Right lobe of liver (tissue), 6 donors: ENCODE results near the gene PM20D2. TPM values are rescaled to one million over a fixed set of nuclear protein-coding genes. Genes with fewer than 3 reads are reported as not detected.

Experiments
- ATAC-seq, 4 donors: fragments of 200-7000 bp; cut with Tn5 transposase; one replicate each; pipeline ENCODE4 v1.9.1; 2020; ENCODE audit warnings: mild to moderate bottlenecking in 4 of 4, moderate library complexity in 4 of 4
- DNase-seq, 3 donors: peaks; one replicate each; pipeline ENCODE4 v3.0.0-alpha.2; 2020
- H3K27ac ChIP-seq, 3 donors: fragments of 200-600 bp; one replicate each; pipeline ENCODE4 v1.8.0; 2022
- H3K27me3 ChIP-seq, 2 donors: fragments of 200-600 bp; one replicate each; pipeline ENCODE4 v1.8.0; 2022
- H3K36me3 ChIP-seq, 4 donors: fragments of 200-600 bp; sonication (generic) in 1 of 4; one replicate each; pipeline versions ENCODE4 v1.5.1 to v1.8.0; 2017 to 2022; ENCODE audit warnings: control low read depth in 1 of 4
- H3K4me1 ChIP-seq, 4 donors: fragments of 200-600 bp; sonication (generic) in 1 of 4; one replicate each; pipeline versions ENCODE4 v1.5.1 to v1.8.0; 2017 to 2022; ENCODE audit warnings: control low read depth in 1 of 4
- H3K4me3 ChIP-seq, 3 donors: fragments of 200-600 bp; one replicate each; pipeline ENCODE4 v1.8.0; 2022
- H3K9me3 ChIP-seq, 4 donors: fragments of 200-600 bp; sonication (generic) in 1 of 4; one replicate each; pipeline versions ENCODE4 v1.5.1 to v1.8.0; 2017 to 2022; ENCODE audit warnings: control low read depth in 1 of 4
- CTCF ChIP-seq, 4 donors: fragments of 200-600 bp in 3 of 4; fragments of 450-650 bp in 1 of 4; IDR thresholded peaks; one replicate each; pipeline versions ENCODE4 v1.5.1 to v1.8.0; 2016 to 2022; ENCODE audit warnings: antibody characterized with exemption in 4 of 4, mild to moderate bottlenecking in 2 of 4
- POLR2A ChIP-seq: fragments of 450-650 bp; IDR thresholded peaks from one replicate; pipeline ENCODE4 v1.6.1; 2017; ENCODE audit warnings: antibody characterized with exemption, mild to moderate bottlenecking
- WGBS: methylation state at CpG from one replicate; pipeline ENCODE4 v1.1.6; 2018; ENCODE audit warnings: low coverage, low lambda C conversion rate; ENCODE audit not compliant: insufficient coverage; ENCODE audit errors: missing lambda C conversion rate; 5-methylcytosine and 5-hydroxymethylcytosine counted together
- intact Hi-C, 2 donors: fragments of 100-400 bp; cut with DNase I; formaldehyde crosslinking; loops; one replicate each; pipeline versions ENCODE4 v1.11.2 to v1.14.1; 2022
- total RNA-seq, 6 experiments: library from RNA; depleted of rRNA in 2 of 6; stranded (reverse); fragments of >200 nt in 2 of 6; fragmentation: NEBNext Ultra II Directional in 3 of 6; extraction: Animal tissue kit (Norgen Biotek cat#: 25700) in 3 of 6; gene quantifications; one replicate each; pipeline versions ENCODE4 v1.1.0 to v1.2.4, GENCODE V29; 2016 to 2023
- donor health status: DM: no; HTN: yes; CAD: no.
- donor health status: DM: no; HTN: no; CAD: no.
- donor health status: DM: no; HTN: no; CAD: no.
- donor health status: DM: no; HTN: yes; CAD: no.
- donor health status: DM: no; HTN: yes; CAD: no.

PM20D2 gene
- total RNA-seq, 6 experiments from 2014 or later: 2.4 to 6.1 (median 4.5) TPM

- intact Hi-C loops: no loop called here
Observed at GRCh38 chr6:89208551-89208950, 62.7 kb downstream of the PM20D2 start.

GRCh38 chr6:89209457-89209856 lies 63.6 kb downstream of the PM20D2 start:
- WGBS: 93% methylated on average over 5 of the region's 6 CpGs
- intact Hi-C loops: no loop called here
- DNase-seq (no peak), ATAC-seq (no peak)
- no peaks in the 10 kb centered on the region for H3K27me3 ChIP-seq
- no peak overlapping the region for H3K27ac ChIP-seq
- H3K9me3 ChIP-seq: no peaks in the 10 kb centered on the region
- no peaks in the 10 kb centered on the region for H3K4me1 ChIP-seq
- TF ChIP-seq POLR2A: no peak
- no peak for TF ChIP-seq CTCF (IDR thresholded peaks at IDR 0.05)
- H3K36me3 ChIP-seq: no peaks in the 10 kb centered on the region
- H3K4me3 ChIP-seq: no peak overlapping the region

More at GRCh38 chr6:89208551-89208950, 62.7 kb downstream of the PM20D2 start:
- WGBS: 33% methylated on average over 2 of the region's 4 CpGs
- TF ChIP-seq CTCF (IDR thresholded peaks at IDR 0.05): no peak
- no peak for TF ChIP-seq POLR2A
- no peaks in the 10 kb centered on the region for H3K27me3 ChIP-seq
- H3K27ac ChIP-seq: no peak overlapping the region
- no peak overlapping the region for H3K4me3 ChIP-seq
- no peaks in the 10 kb centered on the region for H3K9me3 ChIP-seq
- DNase-seq (no peak), ATAC-seq (no peak)
- H3K4me1 ChIP-seq: no peaks in the 10 kb centered on the region
- H3K36me3 ChIP-seq: no peaks in the 10 kb centered on the region

GRCh38 chr6:89212472-89212871 lies 66.6 kb downstream of the PM20D2 start:
- no peak for TF ChIP-seq POLR2A
- TF ChIP-seq CTCF (IDR thresholded peaks at IDR 0.05): no peak
- Histone ChIP-seq H3K27me3 (no peaks in the 10 kb centered on the region), H3K27ac (no peak overlapping the region), H3K4me3 (no peak overlapping the region), H3K9me3 (no peaks in the 10 kb centered on the region), H3K4me1 (no peaks in the 10 kb centered on the region), H3K36me3 (no peaks in the 10 kb centered on the region)
- ATAC-seq: no peak
- DNase-seq: no peak
- intact Hi-C loops: no loop called here
- WGBS: 69% methylated on average over 5 of the region's 5 CpGs

- H3K9me3 ChIP-seq: no peaks in the 10 kb centered on the region
- H3K27me3 ChIP-seq: no peaks in the 10 kb centered on the region
- no peak for TF ChIP-seq POLR2A
- TF ChIP-seq CTCF (IDR thresholded peaks at IDR 0.05): no peak
- no peak overlapping the region for H3K4me3 ChIP-seq
- intact Hi-C loops: no loop called here
- no peak for DNase-seq
- H3K4me1 ChIP-seq: no peaks in the 10 kb centered on the region
- no peaks in the 10 kb centered on the region for H3K36me3 ChIP-seq
- H3K27ac ChIP-seq: no peak overlapping the region
- peak; percentile 49 to 79 (median 74) for ATAC-seq
Observed at GRCh38 chr6:89214197-89214596, 68.3 kb downstream of the PM20D2 start.

Other genes with a start within 250 kb of the PM20D2 start
- 10 to 100 TPM in 2 of 6 experiments, 1 to 10 TPM in 4; 5.7 to 11.2 (median 6.5) TPM for gene RNGTT, start 182.4 kb upstream of the PM20D2 start, total RNA-seq
- 100 to 1,000 TPM in 3 of 6 experiments, 10 to 100 TPM in 3; 55.4 to 182 (median 105) TPM for gene PNRC1, start 65.3 kb upstream of the PM20D2 start, total RNA-seq
- under 1 TPM in 4 of 6 experiments, not detected in 2; 0.22 to 0.78 (median 0.40) TPM for gene SRSF12, start 28.0 kb upstream of the PM20D2 start, total RNA-seq
- gene GABRR1, start 71.3 kb downstream of the PM20D2 start, total RNA-seq: not detected
- gene GABRR2, start 169.2 kb downstream of the PM20D2 start, total RNA-seq: 1 to 10 TPM in 1 of 6 experiments, under 1 TPM in 5; 0.20 to 1.2 (median 0.56) TPM
- 10 to 100 TPM; 14.9 to 22.3 (median 19.7) TPM for gene UBE2J1, start 206.7 kb downstream of the PM20D2 start, total RNA-seq